Memory B cell (primary cell): Measurements from ENCODE around the gene GLIS1.

ENCODE experiments used
- ATAC-seq: fragments of 150-1000 bp; cut with Tn5 transposase; 2 replicates; pipeline ENCODE4 v1.10.0; 2021; ENCODE audit warnings: low read depth, mild to moderate bottlenecking, moderate library complexity
- DNase-seq, 2 donors: peaks; one replicate each; pipeline ENCODE4 v3.0.0; 2022; ENCODE audit warnings: low spot score in 2 of 2
- H3K27ac Mint-ChIP-seq: one replicate; pipeline ENCODE4 v1.8.0; 2022; ENCODE audit warnings: mild to moderate bottlenecking, moderate library complexity, mixed read lengths
- H3K27me3 Mint-ChIP-seq: one replicate; pipeline ENCODE4 v1.8.0; 2022; ENCODE audit warnings: mixed read lengths
- H3K36me3 Mint-ChIP-seq: one replicate; pipeline ENCODE4 v1.8.0; 2022; ENCODE audit warnings: mild to moderate bottlenecking, mixed read lengths
- H3K4me1 Mint-ChIP-seq: one replicate; pipeline ENCODE4 v1.8.0; 2022; ENCODE audit warnings: mixed read lengths
- H3K4me3 Mint-ChIP-seq: one replicate; pipeline ENCODE4 v1.8.0; 2022; ENCODE audit warnings: mild to moderate bottlenecking, moderate library complexity, mixed read lengths
- H3K9me3 Mint-ChIP-seq: one replicate; pipeline ENCODE4 v1.8.0; 2022; ENCODE audit warnings: mixed read lengths

Gene GLIS1

GRCh38 chr1:53688381-53689102 is 50.4 kb downstream of the GLIS1 start:
- ATAC-seq (no peak), DNase-seq (no peak)
- Mint-ChIP-seq H3K4me1 (no peaks in the 10 kb centered on the region), H3K4me3 (no peak overlapping the region), H3K27me3 (peaks cover 28% of the 10 kb centered on the region), H3K27ac (no peak overlapping the region), H3K36me3 (no peaks in the 10 kb centered on the region), H3K9me3 (no peaks in the 10 kb centered on the region)

GRCh38 chr1:53687901-53688300 is 51.1 kb downstream of the GLIS1 start:
- H3K27me3 Mint-ChIP-seq = peaks cover 28% of the 10 kb centered on the region
- no peaks in the 10 kb centered on the region for H3K4me1 Mint-ChIP-seq
- H3K4me3 Mint-ChIP-seq = no peak overlapping the region
- H3K9me3 Mint-ChIP-seq = no peaks in the 10 kb centered on the region
- no peak overlapping the region for H3K27ac Mint-ChIP-seq
- no peaks in the 10 kb centered on the region for H3K36me3 Mint-ChIP-seq
- ATAC-seq = no peak
- DNase-seq = no peak

- H3K4me3 Mint-ChIP-seq = no peak overlapping the region
- H3K36me3 Mint-ChIP-seq = no peaks in the 10 kb centered on the region
- peaks cover 29% of the 10 kb centered on the region for H3K27me3 Mint-ChIP-seq
- no peaks in the 10 kb centered on the region for H3K9me3 Mint-ChIP-seq
- no peaks in the 10 kb centered on the region for H3K4me1 Mint-ChIP-seq
- no peak for ATAC-seq
- DNase-seq = no peak
- no peak overlapping the region for H3K27ac Mint-ChIP-seq
These were observed 51.5 kb downstream of the GLIS1 start for GRCh38 chr1:53687426-53687825.

DNA sequence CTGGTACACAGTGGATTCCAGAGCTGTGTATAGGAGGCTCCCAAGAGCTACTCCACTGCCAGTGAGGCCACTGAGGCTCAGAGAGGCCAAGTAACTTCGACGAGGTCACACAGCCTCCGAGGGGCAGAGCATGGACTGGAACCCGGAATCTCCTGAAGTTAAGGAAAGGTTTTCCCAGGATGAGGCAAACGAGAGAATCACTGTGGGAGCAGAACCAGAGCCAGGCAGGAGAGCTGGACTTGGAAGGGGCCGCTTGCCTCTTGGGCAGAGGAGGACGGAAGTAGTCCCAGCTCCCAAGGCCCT is 52.0 kb downstream of the GLIS1 start:
- ATAC-seq = no peak
- no peak overlapping the region for H3K27ac Mint-ChIP-seq

GRCh38 chr1:53686091-53686964 is 52.6 kb downstream of the GLIS1 start:
- H3K36me3 Mint-ChIP-seq = no peaks in the 10 kb centered on the region
- no peak overlapping the region for H3K27ac Mint-ChIP-seq
- DNase-seq = no peak
- H3K27me3 Mint-ChIP-seq = peaks cover 21% of the 10 kb centered on the region
- peaks cover 5% of the 10 kb centered on the region for H3K4me1 Mint-ChIP-seq
- no peak overlapping the region for H3K4me3 Mint-ChIP-seq
- ATAC-seq = no peak
- H3K9me3 Mint-ChIP-seq = no peaks in the 10 kb centered on the region

More for the DNA sequence above, 52.0 kb downstream of the GLIS1 start:
- Mint-ChIP-seq H3K36me3 (no peaks in the 10 kb centered on the region), H3K9me3 (no peaks in the 10 kb centered on the region), H3K4me1 (peaks cover 3% of the 10 kb centered on the region), H3K4me3 (no peak overlapping the region), H3K27me3 (peaks cover 26% of the 10 kb centered on the region)
- DNase-seq = no peak

GRCh38 chr1:53685272-53686051 is 53.5 kb downstream of the GLIS1 start:
- Mint-ChIP-seq H3K4me3 (no peak overlapping the region), H3K9me3 (no peaks in the 10 kb centered on the region), H3K27ac (no peak overlapping the region), H3K27me3 (peaks cover 21% of the 10 kb centered on the region), H3K4me1 (peaks cover 5% of the 10 kb centered on the region), H3K36me3 (no peaks in the 10 kb centered on the region)
- ATAC-seq (no peak), DNase-seq (no peak)

DNA sequence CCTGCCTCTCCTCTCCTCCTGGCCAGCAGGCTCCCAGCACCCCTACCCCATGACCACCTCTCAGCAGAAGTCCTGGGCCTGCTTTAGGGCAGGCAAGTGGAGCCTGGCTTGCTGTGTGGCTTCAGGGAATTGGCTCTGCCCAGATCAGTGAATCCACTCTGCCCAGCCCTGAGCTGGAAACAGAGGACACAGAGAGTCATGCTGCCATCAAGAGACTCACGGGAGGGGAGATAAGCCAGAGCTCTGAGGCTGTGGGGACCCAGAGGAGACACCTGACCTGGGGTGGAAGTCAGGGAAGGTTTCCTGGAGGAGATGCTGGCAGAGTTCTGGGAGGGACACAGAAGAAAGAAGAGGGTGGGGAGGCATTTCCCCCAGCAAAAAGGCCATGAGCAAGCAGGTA is 54.2 kb downstream of the GLIS1 start:
- Mint-ChIP-seq H3K36me3 (no peaks in the 10 kb centered on the region), H3K27me3 (peaks cover 19% of the 10 kb centered on the region), H3K9me3 (no peaks in the 10 kb centered on the region), H3K4me1 (peaks cover 5% of the 10 kb centered on the region), H3K4me3 (no peak overlapping the region), H3K27ac (no peak overlapping the region)
- no peak for DNase-seq
- no peak for ATAC-seq

DNA sequence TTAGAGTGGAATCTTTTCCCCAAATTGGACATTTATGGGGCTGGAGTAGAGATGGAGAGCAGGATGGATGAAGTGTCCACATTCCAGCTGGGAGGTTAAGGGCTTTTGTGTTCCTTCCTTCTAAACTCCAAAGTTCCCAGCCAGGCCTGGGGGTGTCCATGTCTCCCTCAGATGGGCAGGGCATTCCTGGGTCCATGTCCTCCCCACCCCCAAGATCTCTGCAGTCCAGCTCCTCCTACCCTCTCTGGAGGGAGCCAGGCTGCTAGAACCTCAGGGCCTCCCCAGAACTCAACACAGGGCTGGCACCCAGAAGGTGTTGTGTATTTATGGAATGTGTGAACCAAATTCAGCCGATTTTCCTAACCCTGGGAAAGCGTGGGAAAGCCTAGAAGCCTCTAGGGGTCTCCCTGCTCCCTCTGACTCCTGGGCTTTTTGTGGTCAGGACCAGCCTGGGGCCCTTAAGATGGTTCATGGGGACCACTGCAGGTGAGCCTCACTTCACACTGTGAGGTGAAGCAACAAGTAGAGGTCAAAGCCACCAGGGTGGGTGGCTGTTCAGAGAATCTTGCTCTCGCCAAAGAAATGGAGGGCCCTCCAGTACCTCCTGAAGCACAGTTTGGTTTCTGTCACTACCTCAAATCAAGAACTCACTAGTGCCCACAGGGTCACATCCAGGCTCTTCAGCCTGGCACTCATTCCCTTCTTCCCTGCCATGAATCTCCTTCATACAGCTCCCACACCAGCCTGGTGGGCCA is 54.8 kb downstream of the GLIS1 start:
- ATAC-seq (no peak), DNase-seq (no peak)
- Mint-ChIP-seq H3K27me3 (peaks cover 18% of the 10 kb centered on the region), H3K4me3 (no peak overlapping the region), H3K4me1 (peaks cover 5% of the 10 kb centered on the region), H3K9me3 (no peaks in the 10 kb centered on the region), H3K36me3 (no peaks in the 10 kb centered on the region), H3K27ac (no peak overlapping the region)

GRCh38 chr1:53682881-53683280 is 56.1 kb downstream of the GLIS1 start:
- H3K36me3 Mint-ChIP-seq = no peaks in the 10 kb centered on the region
- ATAC-seq (no peak), DNase-seq (no peak)
- H3K9me3 Mint-ChIP-seq = no peaks in the 10 kb centered on the region
- H3K27me3 Mint-ChIP-seq = peaks cover 17% of the 10 kb centered on the region
- no peak overlapping the region for H3K27ac Mint-ChIP-seq
- peaks cover 5% of the 10 kb centered on the region for H3K4me1 Mint-ChIP-seq
- H3K4me3 Mint-ChIP-seq = no peak overlapping the region

- no peak overlapping the region for H3K4me3 Mint-ChIP-seq
- peak; percentile 44 for ATAC-seq
These were observed 56.8 kb downstream of the GLIS1 start for GRCh38 chr1:53681977-53682685.

GRCh38 chr1:53681351-53681976 is 57.5 kb downstream of the GLIS1 start:
- no peak overlapping the region for H3K4me3 Mint-ChIP-seq
- DNase-seq (no peak), ATAC-seq (no peak)
- peaks cover 5% of the 10 kb centered on the region for H3K4me1 Mint-ChIP-seq
- H3K27me3 Mint-ChIP-seq = peaks cover 21% of the 10 kb centered on the region
- no peak overlapping the region for H3K27ac Mint-ChIP-seq
- no peaks in the 10 kb centered on the region for H3K36me3 Mint-ChIP-seq
- H3K9me3 Mint-ChIP-seq = no peaks in the 10 kb centered on the region

More at GRCh38 chr1:53681977-53682685, 56.8 kb downstream of the GLIS1 start:
- peaks cover 5% of the 10 kb centered on the region for H3K4me1 Mint-ChIP-seq
- peaks cover 20% of the 10 kb centered on the region for H3K27me3 Mint-ChIP-seq
- H3K36me3 Mint-ChIP-seq = no peaks in the 10 kb centered on the region
- no peaks in the 10 kb centered on the region for H3K9me3 Mint-ChIP-seq
- H3K27ac Mint-ChIP-seq = no peak overlapping the region
- no peak for DNase-seq

GRCh38 chr1:53680868-53681267 is 58.1 kb downstream of the GLIS1 start:
- H3K4me3 Mint-ChIP-seq = no peak overlapping the region
- peaks cover 16% of the 10 kb centered on the region for H3K27me3 Mint-ChIP-seq

More at GRCh38 chr1:53680868-53681267, 58.1 kb downstream of the GLIS1 start:
- no peaks in the 10 kb centered on the region for H3K9me3 Mint-ChIP-seq
- H3K27ac Mint-ChIP-seq = no peak overlapping the region
- no peaks in the 10 kb centered on the region for H3K36me3 Mint-ChIP-seq
- no peak for ATAC-seq
- H3K4me1 Mint-ChIP-seq = peaks cover 5% of the 10 kb centered on the region
- DNase-seq = no peak
